ENCODE data around the gene EPHB2. TPM values are rescaled to one million over a fixed set of nuclear protein-coding genes. Genes with fewer than 3 reads are reported as not detected.

EPHB2 gene
- total RNA-seq, 1 experiment from 2014 or later, result 18.5 TPM

DNA sequence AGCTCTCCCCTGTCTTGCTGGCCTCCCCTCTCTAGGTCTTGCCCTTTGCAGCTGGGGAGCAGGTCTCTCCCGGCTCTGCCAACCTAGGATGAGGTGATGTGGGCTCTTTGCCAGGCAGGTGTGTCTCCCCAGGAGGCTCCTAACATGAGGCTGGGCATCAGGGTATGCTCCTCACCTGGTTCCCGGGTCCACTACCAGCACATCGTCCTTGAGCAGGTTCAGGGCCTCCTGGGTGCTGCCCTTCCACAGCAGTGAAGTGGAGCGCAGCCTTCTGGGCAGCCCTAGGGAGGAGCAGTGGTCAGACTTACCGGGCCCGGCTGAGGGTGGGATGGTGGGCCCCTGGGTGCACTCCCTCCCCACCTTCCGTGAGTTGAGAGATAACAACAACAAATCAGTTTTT lies 244.5 kb downstream of the EPHB2 start (continued):
- TF ChIP-seq, protein P1, sequence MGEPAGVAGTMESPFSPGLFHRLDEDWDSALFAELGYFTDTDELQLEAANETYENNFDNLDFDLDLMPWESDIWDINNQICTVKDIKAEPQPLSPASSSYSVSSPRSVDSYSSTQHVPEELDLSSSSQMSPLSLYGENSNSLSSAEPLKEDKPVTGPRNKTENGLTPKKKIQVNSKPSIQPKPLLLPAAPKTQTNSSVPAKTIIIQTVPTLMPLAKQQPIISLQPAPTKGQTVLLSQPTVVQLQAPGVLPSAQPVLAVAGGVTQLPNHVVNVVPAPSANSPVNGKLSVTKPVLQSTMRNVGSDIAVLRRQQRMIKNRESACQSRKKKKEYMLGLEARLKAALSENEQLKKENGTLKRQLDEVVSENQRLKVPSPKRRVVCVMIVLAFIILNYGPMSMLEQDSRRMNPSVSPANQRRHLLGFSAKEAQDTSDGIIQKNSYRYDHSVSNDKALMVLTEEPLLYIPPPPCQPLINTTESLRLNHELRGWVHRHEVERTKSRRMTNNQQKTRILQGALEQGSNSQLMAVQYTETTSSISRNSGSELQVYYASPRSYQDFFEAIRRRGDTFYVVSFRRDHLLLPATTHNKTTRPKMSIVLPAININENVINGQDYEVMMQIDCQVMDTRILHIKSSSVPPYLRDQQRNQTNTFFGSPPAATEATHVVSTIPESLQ (CRISPR knock-in tag; IDR thresholded peaks at IDR 0.05), result no peak
- no peak for TF ChIP-seq JUN (CRISPR knock-in tag; IDR thresholded peaks at IDR 0.05)
- TF ChIP-seq PRRX2 (CRISPR knock-in tag; IDR thresholded peaks at IDR 0.05), result no peak
- no peak for TF ChIP-seq HMGA2 (CRISPR knock-in tag; IDR thresholded peaks at IDR 0.05)
- TF ChIP-seq, protein P2, sequence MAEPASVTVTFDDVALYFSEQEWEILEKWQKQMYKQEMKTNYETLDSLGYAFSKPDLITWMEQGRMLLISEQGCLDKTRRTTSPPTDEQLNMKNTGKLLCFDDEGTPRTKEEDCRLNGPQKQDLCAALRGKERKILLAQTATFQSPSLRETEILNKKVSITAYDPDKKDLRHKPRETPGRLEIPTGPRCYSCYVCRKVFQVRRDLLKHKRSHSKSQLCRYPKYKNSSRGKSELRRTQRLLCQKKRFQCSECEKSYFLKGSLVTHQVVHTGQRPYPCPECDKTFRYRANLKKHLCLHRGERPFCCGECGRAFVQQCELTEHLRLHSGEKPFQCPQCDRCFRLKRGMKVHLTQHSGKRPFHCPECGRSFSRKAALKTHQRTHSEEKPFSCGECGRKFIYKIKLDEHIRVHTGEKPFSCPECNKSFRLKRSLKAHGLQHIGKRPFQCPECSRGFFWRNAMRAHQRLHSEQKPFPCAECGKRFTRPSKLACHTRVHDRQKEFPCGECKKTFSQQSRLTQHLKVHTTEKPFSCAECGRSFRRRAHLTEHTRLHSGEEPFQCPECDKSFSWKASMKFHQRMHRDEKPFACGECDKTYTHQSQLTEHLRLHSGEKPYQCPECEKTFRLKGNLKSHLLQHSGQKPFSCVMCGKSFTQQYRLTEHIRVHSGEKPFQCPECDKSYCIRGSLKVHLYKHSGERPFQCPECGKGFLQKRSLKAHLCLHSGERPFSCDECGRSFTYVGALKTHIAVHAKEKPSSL (CRISPR knock-in tag; conservative IDR thresholded peaks at IDR 0.05), result no peak
- TF ChIP-seq ZNF138 (CRISPR knock-in tag; conservative IDR thresholded peaks at IDR 0.05), result no peak
- no peak for TF ChIP-seq ZNF121 (CRISPR knock-in tag; IDR thresholded peaks at IDR 0.05)
- TF ChIP-seq NFE2L1 (CRISPR knock-in tag; IDR thresholded peaks at IDR 0.05), result no peak
- TF ChIP-seq ZNF396 (CRISPR knock-in tag; IDR thresholded peaks at IDR 0.05; ENCODE audit: borderline replicate concordance), result no peak
- no peak for TF ChIP-seq TP53 (CRISPR knock-in tag; IDR thresholded peaks at IDR 0.05)

DNA sequence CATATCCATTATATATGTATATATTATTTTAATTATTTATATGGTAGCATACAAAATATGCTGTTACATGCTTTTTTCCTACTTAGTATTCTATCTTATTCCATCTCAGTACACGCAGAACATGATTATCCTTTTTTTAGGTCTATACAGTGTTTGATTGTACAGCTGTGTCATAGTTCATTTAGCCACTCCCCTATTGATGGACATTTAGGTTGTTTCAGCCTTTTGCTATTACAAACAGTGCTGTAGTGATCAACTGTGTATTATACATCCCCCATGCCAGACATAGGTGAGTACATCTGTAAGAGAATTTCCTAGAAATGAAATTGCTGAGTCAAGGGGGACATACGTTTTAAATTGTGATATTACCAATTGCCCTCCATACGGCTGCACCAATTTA lies 246.4 kb downstream of the EPHB2 start:
- no peak for ATAC-seq
- ChIA-PET CTCF (no interaction called here), POLR2A (no interaction called here)
- TF ChIP-seq ZNF416 (CRISPR knock-in tag; IDR thresholded peaks at IDR 0.05) (no peak), RELA (CRISPR knock-in tag; IDR thresholded peaks at IDR 0.05; ENCODE audit: borderline replicate concordance) (no peak)
- TF ChIP-seq, protein P3, sequence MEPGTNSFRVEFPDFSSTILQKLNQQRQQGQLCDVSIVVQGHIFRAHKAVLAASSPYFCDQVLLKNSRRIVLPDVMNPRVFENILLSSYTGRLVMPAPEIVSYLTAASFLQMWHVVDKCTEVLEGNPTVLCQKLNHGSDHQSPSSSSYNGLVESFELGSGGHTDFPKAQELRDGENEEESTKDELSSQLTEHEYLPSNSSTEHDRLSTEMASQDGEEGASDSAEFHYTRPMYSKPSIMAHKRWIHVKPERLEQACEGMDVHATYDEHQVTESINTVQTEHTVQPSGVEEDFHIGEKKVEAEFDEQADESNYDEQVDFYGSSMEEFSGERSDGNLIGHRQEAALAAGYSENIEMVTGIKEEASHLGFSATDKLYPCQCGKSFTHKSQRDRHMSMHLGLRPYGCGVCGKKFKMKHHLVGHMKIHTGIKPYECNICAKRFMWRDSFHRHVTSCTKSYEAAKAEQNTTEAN (CRISPR knock-in tag; IDR thresholded peaks at IDR 0.05), result no peak
- TF ChIP-seq, protein P4, sequence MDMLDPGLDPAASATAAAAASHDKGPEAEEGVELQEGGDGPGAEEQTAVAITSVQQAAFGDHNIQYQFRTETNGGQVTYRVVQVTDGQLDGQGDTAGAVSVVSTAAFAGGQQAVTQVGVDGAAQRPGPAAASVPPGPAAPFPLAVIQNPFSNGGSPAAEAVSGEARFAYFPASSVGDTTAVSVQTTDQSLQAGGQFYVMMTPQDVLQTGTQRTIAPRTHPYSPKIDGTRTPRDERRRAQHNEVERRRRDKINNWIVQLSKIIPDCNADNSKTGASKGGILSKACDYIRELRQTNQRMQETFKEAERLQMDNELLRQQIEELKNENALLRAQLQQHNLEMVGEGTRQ (CRISPR knock-in tag; IDR thresholded peaks at IDR 0.05), result no peak
- TF ChIP-seq, protein P5, sequence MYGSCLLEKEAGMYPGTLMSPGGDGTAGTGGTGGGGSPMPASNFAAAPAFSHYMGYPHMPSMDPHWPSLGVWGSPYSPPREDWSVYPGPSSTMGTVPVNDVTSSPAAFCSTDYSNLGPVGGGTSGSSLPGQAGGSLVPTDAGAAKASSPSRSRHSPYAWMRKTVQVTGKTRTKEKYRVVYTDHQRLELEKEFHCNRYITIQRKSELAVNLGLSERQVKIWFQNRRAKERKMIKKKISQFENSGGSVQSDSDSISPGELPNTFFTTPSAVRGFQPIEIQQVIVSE (CRISPR knock-in tag; IDR thresholded peaks at IDR 0.05; ENCODE audit: borderline replicate concordance), result no peak
- TF ChIP-seq, protein P6, sequence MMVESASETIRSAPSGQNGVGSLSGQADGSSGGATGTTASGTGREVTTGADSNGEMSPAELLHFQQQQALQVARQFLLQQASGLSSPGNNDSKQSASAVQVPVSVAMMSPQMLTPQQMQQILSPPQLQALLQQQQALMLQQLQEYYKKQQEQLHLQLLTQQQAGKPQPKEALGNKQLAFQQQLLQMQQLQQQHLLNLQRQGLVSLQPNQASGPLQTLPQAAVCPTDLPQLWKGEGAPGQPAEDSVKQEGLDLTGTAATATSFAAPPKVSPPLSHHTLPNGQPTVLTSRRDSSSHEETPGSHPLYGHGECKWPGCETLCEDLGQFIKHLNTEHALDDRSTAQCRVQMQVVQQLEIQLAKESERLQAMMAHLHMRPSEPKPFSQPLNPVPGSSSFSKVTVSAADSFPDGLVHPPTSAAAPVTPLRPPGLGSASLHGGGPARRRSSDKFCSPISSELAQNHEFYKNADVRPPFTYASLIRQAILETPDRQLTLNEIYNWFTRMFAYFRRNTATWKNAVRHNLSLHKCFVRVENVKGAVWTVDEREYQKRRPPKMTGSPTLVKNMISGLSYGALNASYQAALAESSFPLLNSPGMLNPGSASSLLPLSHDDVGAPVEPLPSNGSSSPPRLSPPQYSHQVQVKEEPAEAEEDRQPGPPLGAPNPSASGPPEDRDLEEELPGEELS (CRISPR knock-in tag; IDR thresholded peaks at IDR 0.05), result no peak
- TF ChIP-seq, protein P7, sequence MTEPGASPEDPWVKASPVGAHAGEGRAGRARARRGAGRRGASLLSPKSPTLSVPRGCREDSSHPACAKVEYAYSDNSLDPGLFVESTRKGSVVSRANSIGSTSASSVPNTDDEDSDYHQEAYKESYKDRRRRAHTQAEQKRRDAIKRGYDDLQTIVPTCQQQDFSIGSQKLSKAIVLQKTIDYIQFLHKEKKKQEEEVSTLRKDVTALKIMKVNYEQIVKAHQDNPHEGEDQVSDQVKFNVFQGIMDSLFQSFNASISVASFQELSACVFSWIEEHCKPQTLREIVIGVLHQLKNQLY (CRISPR knock-in tag; IDR thresholded peaks at IDR 0.05), result no peak
- TF ChIP-seq, protein P8, sequence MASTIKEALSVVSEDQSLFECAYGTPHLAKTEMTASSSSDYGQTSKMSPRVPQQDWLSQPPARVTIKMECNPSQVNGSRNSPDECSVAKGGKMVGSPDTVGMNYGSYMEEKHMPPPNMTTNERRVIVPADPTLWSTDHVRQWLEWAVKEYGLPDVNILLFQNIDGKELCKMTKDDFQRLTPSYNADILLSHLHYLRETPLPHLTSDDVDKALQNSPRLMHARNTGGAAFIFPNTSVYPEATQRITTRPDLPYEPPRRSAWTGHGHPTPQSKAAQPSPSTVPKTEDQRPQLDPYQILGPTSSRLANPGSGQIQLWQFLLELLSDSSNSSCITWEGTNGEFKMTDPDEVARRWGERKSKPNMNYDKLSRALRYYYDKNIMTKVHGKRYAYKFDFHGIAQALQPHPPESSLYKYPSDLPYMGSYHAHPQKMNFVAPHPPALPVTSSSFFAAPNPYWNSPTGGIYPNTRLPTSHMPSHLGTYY (CRISPR knock-in tag; IDR thresholded peaks at IDR 0.05), result no peak
- Mint-ChIP-seq H3K9me3 (no peaks in the 10 kb centered on the region), H3K4me1 (no peaks in the 10 kb centered on the region), H3K27me3 (ENCODE audit: low read depth) (peaks cover 36% of the 10 kb centered on the region), H3K36me3 (no peaks in the 10 kb centered on the region), H3K27ac (no peak overlapping the region), H3K4me3 (no peak overlapping the region)
- no peak for DNase-seq (ENCODE audit: low spot score)
